Neural crest cell (in vitro differentiated cells): Measurements from ENCODE around the gene NEK10. TPM values are rescaled to one million over a fixed set of nuclear protein-coding genes. Genes with fewer than 3 reads are reported as not detected.
"Not testable (repeated sequence)": the region's sequence is repeated elsewhere in the genome, so short reads cannot be mapped to it uniquely, and the experiment has no call there.

ENCODE experiments used
- DNase-seq: peaks from one replicate; pipeline ENCODE4 v3.0.0; 2021; ENCODE audit warnings: low read depth, mixed read lengths, low spot score
- H3K27ac Mint-ChIP-seq: one replicate; pipeline ENCODE4 v1.8.0; 2021; ENCODE audit warnings: mild to moderate bottlenecking, mixed read lengths; ENCODE audit not compliant: unreplicated experiment
- H3K27me3 Mint-ChIP-seq: 2 replicates; pipeline ENCODE4 v1.8.0; 2021; ENCODE audit warnings: low read depth, mild to moderate bottlenecking, mixed read lengths
- H3K36me3 Mint-ChIP-seq: 2 replicates; pipeline ENCODE4 v1.8.0; 2021; ENCODE audit warnings: low read depth, mild to moderate bottlenecking, mixed read lengths
- H3K4me1 Mint-ChIP-seq: 2 replicates; pipeline ENCODE4 v1.8.0; 2021; ENCODE audit warnings: mixed read lengths
- H3K4me3 Mint-ChIP-seq: one replicate; pipeline ENCODE4 v1.8.0; 2021; ENCODE audit warnings: mild to moderate bottlenecking, mixed read lengths
- H3K9me3 Mint-ChIP-seq: 2 replicates; pipeline ENCODE4 v1.8.0; 2021; ENCODE audit warnings: mixed read lengths
- total RNA-seq: library from RNA; stranded (reverse); gene quantifications from 2 replicates; pipeline ENCODE4 v1.2.1, GENCODE V29; 2021
- TF ChIP-seq, protein P1 (sequence below): fragments of 200-600 bp; sonication (generic); conservative IDR thresholded peaks from 2 replicates; pipeline ENCODE4 v1.5.0; 2021; ENCODE audit warnings: antibody characterized with exemption, mild to moderate bottlenecking

The NEK10 gene
- total RNA-seq, 1 donor from 2014 or later: 2.7 TPM

DNA sequence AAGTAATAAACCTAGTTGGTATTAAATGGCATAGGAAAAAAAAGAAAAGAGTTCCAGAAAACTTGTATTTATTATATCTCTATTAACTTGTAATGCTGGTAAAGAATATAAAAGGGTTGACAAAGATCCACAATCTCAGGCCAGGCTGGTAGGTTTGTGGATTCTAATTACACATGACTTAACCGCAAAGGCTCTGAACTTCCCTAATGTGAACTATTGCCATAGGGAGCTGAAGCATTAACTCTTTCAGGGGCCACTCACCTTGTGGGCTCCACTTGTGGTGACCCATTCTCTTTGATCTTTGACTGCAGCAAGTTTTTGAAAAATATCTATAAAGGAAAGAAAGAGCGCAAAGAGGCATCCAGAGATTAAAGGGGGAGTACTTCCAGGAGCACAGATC is 58.5 kb downstream of the NEK10 start:
- no peak overlapping the region for H3K27ac Mint-ChIP-seq
- TF ChIP-seq, protein P1, sequence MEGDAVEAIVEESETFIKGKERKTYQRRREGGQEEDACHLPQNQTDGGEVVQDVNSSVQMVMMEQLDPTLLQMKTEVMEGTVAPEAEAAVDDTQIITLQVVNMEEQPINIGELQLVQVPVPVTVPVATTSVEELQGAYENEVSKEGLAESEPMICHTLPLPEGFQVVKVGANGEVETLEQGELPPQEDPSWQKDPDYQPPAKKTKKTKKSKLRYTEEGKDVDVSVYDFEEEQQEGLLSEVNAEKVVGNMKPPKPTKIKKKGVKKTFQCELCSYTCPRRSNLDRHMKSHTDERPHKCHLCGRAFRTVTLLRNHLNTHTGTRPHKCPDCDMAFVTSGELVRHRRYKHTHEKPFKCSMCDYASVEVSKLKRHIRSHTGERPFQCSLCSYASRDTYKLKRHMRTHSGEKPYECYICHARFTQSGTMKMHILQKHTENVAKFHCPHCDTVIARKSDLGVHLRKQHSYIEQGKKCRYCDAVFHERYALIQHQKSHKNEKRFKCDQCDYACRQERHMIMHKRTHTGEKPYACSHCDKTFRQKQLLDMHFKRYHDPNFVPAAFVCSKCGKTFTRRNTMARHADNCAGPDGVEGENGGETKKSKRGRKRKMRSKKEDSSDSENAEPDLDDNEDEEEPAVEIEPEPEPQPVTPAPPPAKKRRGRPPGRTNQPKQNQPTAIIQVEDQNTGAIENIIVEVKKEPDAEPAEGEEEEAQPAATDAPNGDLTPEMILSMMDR: no peak
- no peaks in the 10 kb centered on the region for H3K9me3 Mint-ChIP-seq
- H3K4me3 Mint-ChIP-seq: no peak overlapping the region
- H3K27me3 Mint-ChIP-seq: no peaks in the 10 kb centered on the region
- peaks cover 3% of the 10 kb centered on the region for H3K36me3 Mint-ChIP-seq
- peaks cover 3% of the 10 kb centered on the region for H3K4me1 Mint-ChIP-seq
- DNase-seq: no peak

DNA sequence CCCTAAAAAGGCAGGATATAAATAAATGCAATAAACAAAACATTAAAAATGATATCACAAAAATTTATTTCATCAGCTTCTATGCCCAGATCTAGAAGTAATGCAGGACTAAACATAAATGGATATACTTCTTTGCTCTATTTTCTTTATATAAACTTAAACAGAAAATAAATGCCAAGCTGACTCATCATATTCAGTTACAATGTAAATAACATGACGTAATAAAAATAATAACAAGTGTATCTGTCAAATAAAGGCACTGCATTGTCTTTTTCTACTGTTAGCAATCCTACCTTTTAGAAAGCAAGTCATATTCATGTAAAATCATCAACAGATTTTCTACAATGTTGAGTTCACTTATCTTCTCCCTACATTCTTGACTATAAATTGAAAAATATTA is 61.6 kb downstream of the NEK10 start:
- no peaks in the 10 kb centered on the region for H3K9me3 Mint-ChIP-seq
- no peak overlapping the region for H3K27ac Mint-ChIP-seq
- peaks cover 3% of the 10 kb centered on the region for H3K4me1 Mint-ChIP-seq
- H3K36me3 Mint-ChIP-seq: peaks cover 4% of the 10 kb centered on the region
- DNase-seq: no peak
- H3K27me3 Mint-ChIP-seq: no peaks in the 10 kb centered on the region
- TF ChIP-seq, protein P1: no peak
- H3K4me3 Mint-ChIP-seq: no peak overlapping the region

DNA sequence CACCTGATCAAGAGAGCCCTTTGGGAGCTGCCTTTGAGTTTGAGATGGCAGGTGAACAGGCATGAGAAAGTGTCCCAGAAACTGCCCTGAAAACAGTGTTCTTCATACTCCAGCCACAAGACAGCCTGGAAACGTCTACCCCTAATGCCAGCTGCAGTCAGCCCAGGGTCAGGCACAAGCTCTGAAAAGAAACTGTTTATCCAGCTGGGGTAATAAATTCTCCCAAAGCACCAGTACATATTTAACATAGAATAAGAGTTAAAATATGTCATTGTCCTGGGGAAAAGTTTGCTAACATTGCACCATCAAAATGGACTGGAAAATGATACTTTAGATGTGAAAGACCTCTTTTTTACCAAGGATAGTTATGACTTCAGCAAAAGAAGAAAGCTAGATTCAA is 66.3 kb downstream of the NEK10 start:
- no peaks in the 10 kb centered on the region for H3K4me1 Mint-ChIP-seq
- H3K27ac Mint-ChIP-seq: no peak overlapping the region
- TF ChIP-seq, protein P1: no peak
- H3K4me3 Mint-ChIP-seq: no peak overlapping the region
- peaks cover 38% of the 10 kb centered on the region for H3K36me3 Mint-ChIP-seq
- DNase-seq: no peak
- H3K27me3 Mint-ChIP-seq: no peaks in the 10 kb centered on the region
- H3K9me3 Mint-ChIP-seq: peaks cover 15% of the 10 kb centered on the region

DNA sequence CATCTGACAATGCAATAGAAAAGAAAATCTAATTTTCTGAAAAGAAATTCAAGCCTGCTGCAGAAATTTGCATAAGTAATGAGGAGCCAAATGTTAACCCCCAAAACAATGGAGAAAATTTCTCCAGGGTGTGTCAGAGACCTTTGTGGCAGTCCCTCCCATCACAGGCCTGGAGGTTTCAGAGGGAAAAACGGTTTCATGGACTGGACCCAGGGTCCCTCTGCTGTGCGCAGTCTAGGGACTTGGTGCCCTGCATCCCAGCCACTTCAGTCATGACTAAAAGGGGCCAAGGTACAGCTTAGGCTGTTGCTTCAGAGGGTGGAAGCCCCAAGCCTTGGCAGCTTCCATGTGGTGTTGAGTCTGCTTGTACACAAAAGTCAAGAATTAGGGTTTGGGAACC is 70.2 kb downstream of the NEK10 start:
- H3K9me3 Mint-ChIP-seq: peaks cover 15% of the 10 kb centered on the region
- not testable (repeated sequence) for H3K27me3 Mint-ChIP-seq, H3K4me3 Mint-ChIP-seq, DNase-seq, H3K4me1 Mint-ChIP-seq, H3K27ac Mint-ChIP-seq
- peaks cover 34% of the 10 kb centered on the region for H3K36me3 Mint-ChIP-seq

DNA sequence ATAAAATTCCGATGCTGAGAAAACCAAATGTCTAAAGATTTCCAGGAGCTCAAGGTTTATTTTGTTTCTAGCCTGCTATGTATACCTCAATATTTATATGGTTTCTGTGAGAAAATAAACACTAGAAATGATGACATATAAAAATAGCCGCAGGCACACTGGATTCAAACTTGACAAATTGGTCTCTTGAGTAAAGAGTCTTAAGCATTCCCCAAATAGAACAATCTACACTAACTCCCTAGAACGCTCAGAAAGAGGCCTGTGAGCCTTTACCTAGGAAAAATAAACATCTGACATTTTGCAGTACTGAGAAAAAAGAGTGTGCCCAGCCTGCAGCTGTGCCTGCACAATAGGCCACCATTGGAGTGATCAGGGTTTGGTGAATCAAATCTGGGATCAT is 75.2 kb downstream of the NEK10 start:
- DNase-seq: no peak
- no peak overlapping the region for H3K4me3 Mint-ChIP-seq
- no peaks in the 10 kb centered on the region for H3K27me3 Mint-ChIP-seq
- peaks cover 5% of the 10 kb centered on the region for H3K9me3 Mint-ChIP-seq
- TF ChIP-seq, protein P1: no peak
- H3K36me3 Mint-ChIP-seq: peaks cover 8% of the 10 kb centered on the region
- no peak overlapping the region for H3K27ac Mint-ChIP-seq
- no peaks in the 10 kb centered on the region for H3K4me1 Mint-ChIP-seq

DNA sequence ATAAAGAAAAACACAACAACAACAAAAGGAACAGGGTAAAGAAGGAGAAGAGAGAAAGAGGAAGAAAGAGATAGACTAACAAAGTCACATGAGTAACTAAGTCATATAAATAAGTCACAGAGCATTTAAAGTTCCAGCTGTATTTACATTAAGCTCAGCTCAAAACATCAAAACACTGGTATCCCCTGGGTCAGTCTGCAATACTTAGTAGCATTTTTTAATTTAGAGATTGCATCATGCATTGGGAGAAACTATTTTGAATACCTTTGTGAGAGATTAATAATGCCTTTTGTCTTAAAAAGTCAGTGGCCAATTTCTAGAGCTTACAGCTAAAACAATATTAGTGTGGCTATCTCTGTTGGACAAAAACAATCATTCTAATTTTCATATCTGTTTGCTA is 78.4 kb downstream of the NEK10 start:
- DNase-seq: no peak
- TF ChIP-seq, protein P1: no peak
- Mint-ChIP-seq H3K27me3 (no peaks in the 10 kb centered on the region), H3K4me1 (no peaks in the 10 kb centered on the region), H3K27ac (no peak overlapping the region), H3K36me3 (no peaks in the 10 kb centered on the region), H3K4me3 (no peak overlapping the region), H3K9me3 (no peaks in the 10 kb centered on the region)
